Neuronal stem cell (in vitro differentiated cells): ENCODE data around the gene FGGY.

ENCODE experiments used
- DNase-seq: peaks from one replicate; pipeline ENCODE4 v3.0.0-alpha.2; 2013; ENCODE audit warnings: low spot score
- H2AFZ ChIP-seq: one replicate; pipeline ENCODE4 v1.6.1; 2013; ENCODE audit warnings: mild to moderate bottlenecking, low read length, inconsistent platforms
- H2AK5ac ChIP-seq: 2 replicates; pipeline ENCODE4 v1.6.1; 2013; ENCODE audit warnings: low read depth, mild to moderate bottlenecking, inconsistent platforms, low read length, moderate library complexity, mixed read lengths
- H2BK120ac ChIP-seq: 2 replicates; pipeline ENCODE4 v1.6.1; 2013; ENCODE audit warnings: low read depth, mild to moderate bottlenecking, inconsistent platforms, low read length, moderate library complexity, mixed read lengths
- H2BK12ac ChIP-seq: one replicate; pipeline ENCODE4 v1.6.1; 2013; ENCODE audit warnings: low read length, inconsistent platforms
- H2BK15ac ChIP-seq: 2 replicates; pipeline ENCODE4 v1.6.1; 2013; ENCODE audit warnings: mild to moderate bottlenecking, low read length, inconsistent platforms, mixed read lengths
- H2BK5ac ChIP-seq: one replicate; pipeline ENCODE4 v1.6.1; 2013; ENCODE audit warnings: inconsistent platforms, mild to moderate bottlenecking, low read length, moderate library complexity
- H3K14ac ChIP-seq: one replicate; pipeline ENCODE4 v1.6.1; 2013; ENCODE audit warnings: low read length, inconsistent platforms
- H3K18ac ChIP-seq: 2 replicates; pipeline ENCODE4 v1.6.1; 2013; ENCODE audit warnings: low read length, inconsistent platforms
- H3K23ac ChIP-seq: 2 replicates; pipeline ENCODE4 v1.6.1; 2013; ENCODE audit warnings: low read depth, mild to moderate bottlenecking, mixed read lengths, low read length, inconsistent platforms; ENCODE audit not compliant: poor library complexity
- H3K27ac ChIP-seq: replicated peaks from 3 replicates; pipeline ENCODE4 v1.5.1; 2013; ENCODE audit warnings: low read length, inconsistent platforms
- H3K27me3 ChIP-seq, 3 experiments: 2 replicates each; pipeline ENCODE4 v1.6.1; 2013; ENCODE audit warnings: low read length in 3 of 3, mild to moderate bottlenecking in 2 of 3, inconsistent platforms in 1 of 3, low read depth in 1 of 3, mixed read lengths in 1 of 3, moderate library complexity in 1 of 3; ENCODE audit not compliant: control insufficient read depth in 3 of 3, insufficient read depth in 3 of 3
- H3K36me3 ChIP-seq, 2 donors: replicated peaks in 1 of 2; 2 replicates each; pipeline ENCODE4 v1.6.1; 2013; ENCODE audit warnings: low read length in 2 of 2; ENCODE audit not compliant: control insufficient read depth in 2 of 2, insufficient read depth in 2 of 2
- H3K4ac ChIP-seq: 2 replicates; pipeline ENCODE4 v1.6.1; 2013; ENCODE audit warnings: inconsistent platforms, mild to moderate bottlenecking, low read length, moderate library complexity
- H3K4me1 ChIP-seq, 2 donors: 1 replicate in 1 of 2; 2 replicates in 1 of 2; pipeline ENCODE4 v1.6.1; 2013; ENCODE audit warnings: low read length in 2 of 2, low read depth in 1 of 2; ENCODE audit not compliant: control insufficient read depth in 2 of 2, insufficient read depth in 1 of 2
- H3K4me2 ChIP-seq: one replicate; pipeline ENCODE4 v1.6.1; 2013; ENCODE audit warnings: mild to moderate bottlenecking, low read length, inconsistent platforms; ENCODE audit not compliant: insufficient read depth, poor library complexity, severe bottlenecking
- H3K4me3 ChIP-seq, 2 donors: 2 replicates each; pipeline ENCODE4 v1.5.1; 2013; ENCODE audit warnings: low read length in 2 of 2, mild to moderate bottlenecking in 2 of 2, inconsistent platforms in 1 of 2, moderate library complexity in 1 of 2
- H3K79me1 ChIP-seq: one replicate; pipeline ENCODE4 v1.6.1; 2013; ENCODE audit warnings: low read depth, mild to moderate bottlenecking, inconsistent platforms, low read length, moderate library complexity
- H3K9ac ChIP-seq: one replicate; pipeline ENCODE4 v1.6.1; 2013; ENCODE audit warnings: mild to moderate bottlenecking, low read depth, low read length, inconsistent platforms; ENCODE audit not compliant: poor library complexity
- H3K9me3 ChIP-seq, 2 donors: replicated peaks in 1 of 2; 2 replicates each; pipeline versions ENCODE3 to v1.6.1; 2013; ENCODE audit warnings: low read length in 2 of 2, mild to moderate bottlenecking in 2 of 2, inconsistent platforms in 1 of 2, low read depth in 1 of 2, mixed read lengths in 1 of 2, moderate library complexity in 1 of 2; ENCODE audit not compliant: control insufficient read depth in 2 of 2, insufficient read depth in 1 of 2
- H4K8ac ChIP-seq: one replicate; pipeline ENCODE4 v1.6.1; 2013; ENCODE audit warnings: low read depth, mild to moderate bottlenecking, inconsistent platforms, low read length, moderate library complexity
- H4K91ac ChIP-seq: one replicate; pipeline ENCODE4 v1.6.1; 2013; ENCODE audit warnings: low read length, low read depth, mild to moderate bottlenecking, inconsistent platforms; ENCODE audit not compliant: poor library complexity
- WGBS, 2 donors: extraction: QIAGEN DNeasy Blood & Tissue Kit; methylation state at CpG; one replicate each; pipeline ENCODE4 v1.1.7; 2013; ENCODE audit warnings: missing lambda C conversion rate in 2 of 2, mixed read lengths in 1 of 2; ENCODE audit not compliant: insufficient read length in 2 of 2, insufficient replicate concordance in 1 of 2; ENCODE audit errors: extremely low coverage in 2 of 2; 5-methylcytosine and 5-hydroxymethylcytosine counted together

FGGY gene

GRCh38 chr1:59285691-59286090 is 11.2 kb upstream of the FGGY start:
- Histone ChIP-seq H3K4me1 (no peaks in the 10 kb centered on the region), H3K9ac (no peak overlapping the region), H4K91ac (no peak overlapping the region)

GRCh38 chr1:59288046-59288445 is 8.8 kb upstream of the FGGY start:
- no peaks in the 10 kb centered on the region for H3K4me1 ChIP-seq
- peaks cover 0 to 5% of the 10 kb centered on the region in 2 donors for H3K9me3 ChIP-seq
- H3K18ac ChIP-seq = no peak overlapping the region
- no peak overlapping the region for H3K27ac ChIP-seq
- no peak for DNase-seq
- no peak overlapping the region for H3K4ac ChIP-seq
- H3K36me3 ChIP-seq = peaks cover 0 to 1% of the 10 kb centered on the region in 2 donors
- H2BK120ac ChIP-seq = no peak overlapping the region
- no peak overlapping the region for H3K4me3 ChIP-seq
- H2BK15ac ChIP-seq = no peak overlapping the region
- H2AK5ac ChIP-seq = no peak overlapping the region
- H4K91ac ChIP-seq = no peak overlapping the region
- no peaks in the 10 kb centered on the region for H3K27me3 ChIP-seq
- no peak overlapping the region for H3K14ac ChIP-seq
- H3K9ac ChIP-seq = no peak overlapping the region
- no peak overlapping the region for H3K4me2 ChIP-seq
- H3K79me1 ChIP-seq = no peaks in the 10 kb centered on the region
- H3K23ac ChIP-seq = no peak overlapping the region
- no CpG with 5 or more reads among the region's 3 CpGs for WGBS, 2 donors
- H2BK12ac ChIP-seq = no peak overlapping the region
- no peak overlapping the region for H2AFZ ChIP-seq
- H4K8ac ChIP-seq = no peak overlapping the region
- H2BK5ac ChIP-seq = no peak overlapping the region

More at GRCh38 chr1:59285691-59286090, 11.2 kb upstream of the FGGY start:
- Histone ChIP-seq H2BK15ac (no peak overlapping the region), H3K4me2 (no peak overlapping the region), H3K4me3 (no peak overlapping the region), H3K9me3 (peaks cover 0 to 5% of the 10 kb centered on the region in 2 donors), H2BK12ac (no peak overlapping the region), H2AFZ (no peak overlapping the region), H3K4ac (no peak overlapping the region), H2BK120ac (no peak overlapping the region), H2BK5ac (no peak overlapping the region), H2AK5ac (no peak overlapping the region), H3K79me1 (no peaks in the 10 kb centered on the region), H3K36me3 (peaks cover 0 to 1% of the 10 kb centered on the region in 2 donors), H3K23ac (no peak overlapping the region), H3K14ac (no peak overlapping the region), H4K8ac (no peak overlapping the region), H3K27ac (no peak overlapping the region), H3K18ac (no peak overlapping the region), H3K27me3 (no peaks in the 10 kb centered on the region)
- DNase-seq = no peak
- no CpG with 5 or more reads among the region's 4 CpGs for WGBS, 2 donors

- no peak for DNase-seq
- Histone ChIP-seq H2AK5ac (no peak overlapping the region), H3K27ac (no peak overlapping the region), H3K14ac (no peak overlapping the region), H3K23ac (no peak overlapping the region), H2BK15ac (no peak overlapping the region), H3K18ac (no peak overlapping the region), H2BK5ac (no peak overlapping the region), H3K4me3 (no peak overlapping the region), H3K9me3 (peaks cover 0 to 5% of the 10 kb centered on the region in 2 donors), H3K27me3 (no peaks in the 10 kb centered on the region), H2BK120ac (no peak overlapping the region), H3K4me1 (no peaks in the 10 kb centered on the region), H3K36me3 (peaks cover 0 to 1% of the 10 kb centered on the region in 2 donors), H3K79me1 (no peaks in the 10 kb centered on the region), H4K8ac (no peak overlapping the region), H4K91ac (no peak overlapping the region), H2BK12ac (peak overlapping the region; percentile 4), H3K4ac (no peak overlapping the region), H3K9ac (no peak overlapping the region), H3K4me2 (no peak overlapping the region), H2AFZ (no peak overlapping the region)
- WGBS, 2 donors = no CpG with 5 or more reads among the region's 2 CpGs
Observed at GRCh38 chr1:59289570-59289969, 7.3 kb upstream of the FGGY start.

GRCh38 chr1:59290193-59290949 is 6.5 kb upstream of the FGGY start:
- no peak overlapping the region for H3K4me2 ChIP-seq
- no peak overlapping the region for H3K18ac ChIP-seq
- H3K4me1 ChIP-seq = no peaks in the 10 kb centered on the region
- no peak overlapping the region for H2BK5ac ChIP-seq
- no peak overlapping the region for H2BK12ac ChIP-seq
- no peak overlapping the region for H3K23ac ChIP-seq
- H3K79me1 ChIP-seq = no peaks in the 10 kb centered on the region
- no peak overlapping the region for H2BK15ac ChIP-seq
- H3K9ac ChIP-seq = no peak overlapping the region
- no peak for DNase-seq
- H4K8ac ChIP-seq = no peak overlapping the region
- H3K4ac ChIP-seq = no peak overlapping the region
- no peak overlapping the region for H2AK5ac ChIP-seq
- H3K27me3 ChIP-seq = no peaks in the 10 kb centered on the region
- H3K36me3 ChIP-seq = peaks cover 0 to 1% of the 10 kb centered on the region in 2 donors
- no peak overlapping the region for H3K14ac ChIP-seq
- peak overlapping the region in 1 of 2 donors; percentile 12 for H3K4me3 ChIP-seq
- 100% methylated on average over 2 of the region's 9 CpGs; no CpG with 5 or more reads in 1 of the 2 donors for WGBS, 2 donors
- H3K27ac ChIP-seq = no peak overlapping the region
- H4K91ac ChIP-seq = no peak overlapping the region
- H2AFZ ChIP-seq = no peak overlapping the region
- H3K9me3 ChIP-seq = peaks cover 0 to 5% of the 10 kb centered on the region in 2 donors
- H2BK120ac ChIP-seq = no peak overlapping the region
